Measurements from ENCODE around the gene PARD3. TPM values are rescaled to one million over a fixed set of nuclear protein-coding genes. Genes with fewer than 3 reads are reported as not detected.
A peak's percentile ranks its signal among the peaks of the same experiment; 100 is the strongest.

Gene PARD3
- 25.2 to 26.5 TPM (median 26.0 TPM) in 3 replicates for total RNA-seq
- long read RNA-seq, full-length matches to known transcripts: 7 of 50 reads
- long read RNA-seq, partial matches to known transcripts: 5 of 50 reads
- long read RNA-seq, other reads (novel, unspliced or antisense): 38 of 50 reads

- Mint-ChIP-seq H3K36me3 (ENCODE audit: low read depth) (no peaks in the 10 kb centered on the region), H3K4me3 (ENCODE audit: unreplicated experiment) (peak within 1 kb of the TSS; percentile 84), H3K27ac (ENCODE audit: unreplicated experiment) (peak within 1 kb of the TSS; percentile 77), H3K9me3 (ENCODE audit: low read depth) (no peaks in the 10 kb centered on the region), H3K4me1 (ENCODE audit: low read depth) (peaks cover 40% of the 10 kb centered on the region), H3K27me3 (ENCODE audit: low read depth) (no peaks in the 10 kb centered on the region)
- no peak for DNase-seq (ENCODE audit: low spot score)
- no peak for TF ChIP-seq CTCF (IDR thresholded peaks at IDR 0.05)
These were observed at the start of gene PARD3 for GRCh38 chr10:34815185-34816084. TSS of gene PARD3 (minus strand) at chr10:34815296. CDS start at chr10:34814995, 301 bp downstream.

- H3K27me3 Mint-ChIP-seq (ENCODE audit: low read depth): peaks cover 5% of the 10 kb centered on the region
- H3K4me3 Mint-ChIP-seq (ENCODE audit: unreplicated experiment): no peak overlapping the region
- peaks cover 15% of the 10 kb centered on the region for H3K4me1 Mint-ChIP-seq (ENCODE audit: low read depth)
- DNase-seq (ENCODE audit: low spot score): no peak
- H3K9me3 Mint-ChIP-seq (ENCODE audit: low read depth): no peaks in the 10 kb centered on the region
- TF ChIP-seq CTCF (IDR thresholded peaks at IDR 0.05): no peak
- H3K36me3 Mint-ChIP-seq (ENCODE audit: low read depth): no peaks in the 10 kb centered on the region
- H3K27ac Mint-ChIP-seq (ENCODE audit: unreplicated experiment): no peak overlapping the region
These were observed 49.3 kb upstream of the PARD3 start for GRCh38 chr10:34864149-34865067.

- Mint-ChIP-seq H3K27me3 (ENCODE audit: low read depth) (peaks cover 5% of the 10 kb centered on the region), H3K36me3 (ENCODE audit: low read depth) (no peaks in the 10 kb centered on the region), H3K27ac (ENCODE audit: unreplicated experiment) (no peak overlapping the region), H3K4me3 (ENCODE audit: unreplicated experiment) (no peak overlapping the region), H3K9me3 (ENCODE audit: low read depth) (no peaks in the 10 kb centered on the region), H3K4me1 (ENCODE audit: low read depth) (peaks cover 17% of the 10 kb centered on the region)
- TF ChIP-seq CTCF (IDR thresholded peaks at IDR 0.05): no peak
- DNase-seq (ENCODE audit: low spot score): no peak
These were observed 47.8 kb upstream of the PARD3 start for GRCh38 chr10:34862892-34863291.

GRCh38 chr10:34861293-34862021 lies 46.4 kb upstream of the PARD3 start:
- peaks cover 17% of the 10 kb centered on the region for H3K4me1 Mint-ChIP-seq (ENCODE audit: low read depth)
- H3K9me3 Mint-ChIP-seq (ENCODE audit: low read depth): no peaks in the 10 kb centered on the region
- no peak overlapping the region for H3K4me3 Mint-ChIP-seq (ENCODE audit: unreplicated experiment)
- no peak for DNase-seq (ENCODE audit: low spot score)
- no peak overlapping the region for H3K27ac Mint-ChIP-seq (ENCODE audit: unreplicated experiment)
- H3K36me3 Mint-ChIP-seq (ENCODE audit: low read depth): no peaks in the 10 kb centered on the region
- H3K27me3 Mint-ChIP-seq (ENCODE audit: low read depth): peaks cover 13% of the 10 kb centered on the region
- TF ChIP-seq CTCF (IDR thresholded peaks at IDR 0.05): no peak

Measured in chondrocyte (in vitro differentiated cells).